PC-9 (cell line): ENCODE results near the gene LRRC14B. TPM values are rescaled to one million over a fixed set of nuclear protein-coding genes. Genes with fewer than 3 reads are reported as not detected.
A peak's percentile ranks its signal among the peaks of the same experiment; 100 is the strongest.

Experiments used
- BruUV-seq: library from RNA; stranded (reverse); fragments of 400-500 nt; replicated peaks from 2 replicates; lab custom pipeline; 2021; lab: Mats Ljungman, UMichigan
- CTCF ChIA-PET: fragments of 300-600 bp; sonication (Branson Sonifier 250); formaldehyde crosslinking; loops from one replicate; lab custom pipeline; 2022; ENCODE audit warnings: antibody characterized with exemption; lab: Charles Lee
- POLR2A ChIA-PET: fragments of 300-600 bp; sonication (Branson Sonifier 250); formaldehyde crosslinking; loops from one replicate; lab custom pipeline; 2022; ENCODE audit warnings: antibody characterized with exemption; ENCODE audit not compliant: unreplicated experiment; lab: Charles Lee
- DNase-seq, 2 experiments: peaks; one replicate each; pipeline versions ENCODE4 v3.0.0 to v3.0.0-alpha.2; 2015 to 2022; ENCODE audit warnings: mixed read lengths in 1 of 2
- H2AFZ ChIP-seq: fragments of 200-600 bp; sonication (generic); 2 replicates; pipeline ENCODE4 v1.8.1; 2017; ENCODE audit warnings: antibody characterized with exemption
- H3F3A ChIP-seq: fragments of 200-600 bp; sonication (generic); 2 replicates; pipeline ENCODE4 v1.8.1; 2017; ENCODE audit warnings: antibody characterized with exemption, mild to moderate bottlenecking, low read depth; ENCODE audit not compliant: insufficient read depth
- H3K27ac ChIP-seq: fragments of 200-600 bp; sonication (generic); 2 replicates; pipeline ENCODE4 v1.6.1; 2016; ENCODE audit warnings: mixed run types
- H3K27me3 ChIP-seq: fragments of 200-600 bp; sonication (generic); 2 replicates; pipeline ENCODE4 v1.6.1; 2016; ENCODE audit warnings: low read depth, mixed run types; ENCODE audit not compliant: insufficient read depth
- H3K36me3 ChIP-seq: fragments of 200-600 bp; sonication (generic); 2 replicates; pipeline ENCODE4 v1.6.1; 2016; ENCODE audit warnings: low read depth, mixed run types
- H3K4me1 ChIP-seq: fragments of 200-600 bp; sonication (generic); replicated peaks from 2 replicates; pipeline ENCODE4 v1.6.1; 2016; ENCODE audit warnings: mixed run types; ENCODE audit not compliant: insufficient read depth
- H3K4me2 ChIP-seq: fragments of 200-600 bp; sonication (generic); 2 replicates; pipeline ENCODE4 v1.6.1; 2017; ENCODE audit warnings: mixed run types
- H3K4me3 ChIP-seq: fragments of 200-600 bp; sonication (generic); 2 replicates; pipeline ENCODE4 v1.6.1; 2016; ENCODE audit warnings: mixed run types
- H3K79me2 ChIP-seq: fragments of 200-600 bp; sonication (generic); 2 replicates; pipeline ENCODE4 v1.6.1; 2017; ENCODE audit warnings: low read depth, mixed run types
- H3K9me2 ChIP-seq: fragments of 200-600 bp; sonication (generic); 2 replicates; pipeline ENCODE4 v1.8.1; 2017; ENCODE audit warnings: mild to moderate bottlenecking; ENCODE audit not compliant: insufficient read depth
- H3K9me3 ChIP-seq: fragments of 200-600 bp; sonication (generic); 2 replicates; pipeline ENCODE4 v1.8.1; 2016; ENCODE audit warnings: low read depth; ENCODE audit not compliant: insufficient read depth
- H4K20me1 ChIP-seq: fragments of 200-600 bp; sonication (generic); 2 replicates; pipeline ENCODE4 v1.8.1; 2017; ENCODE audit not compliant: insufficient read depth
- CTCF ChIP-seq: fragments of 200-600 bp; sonication (generic); conservative IDR thresholded peaks from 2 replicates; pipeline ENCODE4 v1.6.1; 2017; ENCODE audit warnings: mixed run types, antibody characterized with exemption, mild to moderate bottlenecking, moderate library complexity
- EZH2 ChIP-seq: fragments of 200-600 bp; sonication (generic); IDR thresholded peaks from 2 replicates; pipeline ENCODE4 v1.8.0; 2017; ENCODE audit warnings: antibody characterized with exemption, low read depth
- intact Hi-C: fragments of 100-400 bp; cut with micrococcal nuclease; formaldehyde crosslinking; loops from one replicate; pipeline ENCODE4 v1.10.0; 2022; ENCODE audit not compliant: unreplicated experiment
- total RNA-seq: library from RNA; stranded (reverse); gene quantifications from 2 replicates; pipeline ENCODE4 v1.2.3, GENCODE V29; 2021

LRRC14B gene
- total RNA-seq, 1 experiment from 2014 or later = not detected

GRCh38 chr5:187617-188451 is 3.5 kb upstream of the LRRC14B start:
- Histone ChIP-seq H3K79me2 (no peaks in the 10 kb centered on the region), H4K20me1 (no peaks in the 10 kb centered on the region), H3K4me1 (no peaks in the 10 kb centered on the region), H2AFZ (no peak overlapping the region), H3K9me2 (no peaks in the 10 kb centered on the region), H3F3A (no peaks in the 10 kb centered on the region), H3K4me2 (peak overlapping the region; percentile 44), H3K27ac (no peak overlapping the region), H3K27me3 (peaks cover 82% of the 10 kb centered on the region), H3K36me3 (no peaks in the 10 kb centered on the region), H3K9me3 (no peaks in the 10 kb centered on the region), H3K4me3 (no peak overlapping the region)
- TF ChIP-seq EZH2 = no peak
- TF ChIP-seq CTCF = no peak
- CTCF ChIA-PET = interaction anchor here (0.6 to 1.2 kb wide), 10 partner anchors 8 to 259 kb away, joined by 3 to 6 read pairs (median 4); partner anchors contain the start of genes CCDC127, EXOC3, PDCD6 and SDHA
- no TSS peak for BruUV-seq
- intact Hi-C loops = loop anchor here (2.0 kb wide), 2 partner anchors 31 to 243 kb away; partner anchors contain the start of genes CCDC127 and SDHA
- POLR2A ChIA-PET = interaction anchor here (0.6 to 0.9 kb wide), 5 partner anchors 16 to 974 kb away, joined by 3 to 6 read pairs (median 5); partner anchors contain the start of gene PDCD6
- DNase-seq = no peak

GRCh38 chr5:188488-189481 is 2.5 kb upstream of the LRRC14B start:
- peaks cover 76% of the 10 kb centered on the region for H3K27me3 ChIP-seq
- H2AFZ ChIP-seq = no peak overlapping the region
- H3K36me3 ChIP-seq = no peaks in the 10 kb centered on the region
- POLR2A ChIA-PET = interaction anchor here (0.6 to 0.9 kb wide), 8 partner anchors 15 to 973 kb away, joined by 3 to 6 read pairs (median 4); partner anchors contain the start of gene PDCD6
- no peaks in the 10 kb centered on the region for H3K4me1 ChIP-seq
- CTCF ChIA-PET = interaction anchor here (0.5 to 1.2 kb wide), 11 partner anchors 9 to 258 kb away, joined by 3 to 6 read pairs (median 4); partner anchors contain the start of genes CCDC127, EXOC3, PDCD6 and SDHA
- H4K20me1 ChIP-seq = no peaks in the 10 kb centered on the region
- H3K4me3 ChIP-seq = no peak overlapping the region
- BruUV-seq = no TSS peak
- DNase-seq = peak; percentile 76 to 98
- TF ChIP-seq EZH2 (no peak), CTCF (peak; percentile 100)
- H3K79me2 ChIP-seq = no peaks in the 10 kb centered on the region
- no peak overlapping the region for H3K27ac ChIP-seq
- intact Hi-C loops = loop anchor here (2.0 kb wide), 2 partner anchors 30 to 242 kb away; partner anchors contain the start of genes CCDC127 and SDHA
- H3K4me2 ChIP-seq = peak overlapping the region; percentile 44
- H3K9me3 ChIP-seq = no peaks in the 10 kb centered on the region
- no peaks in the 10 kb centered on the region for H3F3A ChIP-seq
- H3K9me2 ChIP-seq = no peaks in the 10 kb centered on the region

GRCh38 chr5:189486-189885 is 1.8 kb upstream of the LRRC14B start:
- Histone ChIP-seq H4K20me1 (no peaks in the 10 kb centered on the region), H3K27me3 (peaks cover 72% of the 10 kb centered on the region), H3K36me3 (no peaks in the 10 kb centered on the region), H3K4me3 (no peak overlapping the region), H3K9me3 (no peaks in the 10 kb centered on the region), H3K9me2 (no peaks in the 10 kb centered on the region), H3K4me1 (no peaks in the 10 kb centered on the region), H2AFZ (no peak overlapping the region), H3K27ac (no peak overlapping the region), H3K79me2 (no peaks in the 10 kb centered on the region), H3K4me2 (no peak overlapping the region), H3F3A (no peaks in the 10 kb centered on the region)
- no TSS peak for BruUV-seq
- no peak for DNase-seq
- CTCF ChIA-PET = no interaction called here
- intact Hi-C loops = loop anchor here (2.0 kb wide), 2 partner anchors 29 to 241 kb away; partner anchors contain the start of genes CCDC127 and SDHA
- POLR2A ChIA-PET = no interaction called here
- TF ChIP-seq EZH2 (no peak), CTCF (no peak)
